PC-9 (cell line): ENCODE results near the gene LUC7L3.

Experiments
- CTCF ChIP-seq: fragments of 200-600 bp; sonication (generic); conservative IDR thresholded peaks from 2 replicates; pipeline ENCODE4 v1.6.1; 2017; ENCODE audit warnings: mixed run types, antibody characterized with exemption, mild to moderate bottlenecking, moderate library complexity
- EZH2 ChIP-seq: fragments of 200-600 bp; sonication (generic); IDR thresholded peaks from 2 replicates; pipeline ENCODE4 v1.8.0; 2017; ENCODE audit warnings: antibody characterized with exemption, low read depth

- no peak for TF ChIP-seq CTCF
- TF ChIP-seq EZH2: no peak
Measured at GRCh38 chr17:50686494-50687199, 32.8 kb upstream of the LUC7L3 start.
